Measurements from ENCODE around the gene MRPL33. TPM values are rescaled to one million over a fixed set of nuclear protein-coding genes. Genes with fewer than 3 reads are reported as not detected.
A peak's percentile ranks its signal among the peaks of the same experiment; 100 is the strongest.

The MRPL33 gene
- total RNA-seq, 1 donor = 105 TPM

DNA sequence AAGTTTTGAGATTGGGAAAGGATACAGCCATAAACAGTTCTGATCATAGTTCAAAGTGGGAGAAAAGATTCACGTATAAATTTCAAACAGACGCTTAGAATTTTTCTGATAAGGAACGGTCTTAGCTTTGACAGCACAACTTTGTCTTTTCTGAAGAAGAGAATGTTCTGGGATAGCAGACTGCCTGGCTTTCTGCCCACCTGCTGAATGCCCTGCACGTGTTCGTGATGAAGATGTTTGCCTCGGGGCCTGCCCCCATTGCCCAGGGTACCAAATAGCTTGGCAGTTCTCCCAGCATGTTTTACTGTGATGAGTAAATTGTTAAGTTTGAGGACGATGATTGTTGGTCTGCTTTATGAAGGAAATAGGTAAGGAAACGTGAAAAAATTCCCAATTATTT, 4.6 kb downstream of the MRPL33 start:
- peaks cover 22% of the 10 kb centered on the region for H3K4me1 ChIP-seq (ENCODE audit: insufficient read depth, low read length)
- no peaks in the 10 kb centered on the region for H3K9me3 ChIP-seq (ENCODE audit: low read depth, low read length)
- peaks cover 79% of the 10 kb centered on the region for H3K79me2 ChIP-seq (ENCODE audit: insufficient read depth, low read length)
- H3K36me3 ChIP-seq (ENCODE audit: insufficient read depth, low read length) = peaks cover 51% of the 10 kb centered on the region
- no peak for DNase-seq (ENCODE audit: insufficient read length, low spot score, missing footprints)
- no peak overlapping the region for H3K4me2 ChIP-seq (ENCODE audit: insufficient read depth, low read length)
- TF ChIP-seq, protein P1, sequence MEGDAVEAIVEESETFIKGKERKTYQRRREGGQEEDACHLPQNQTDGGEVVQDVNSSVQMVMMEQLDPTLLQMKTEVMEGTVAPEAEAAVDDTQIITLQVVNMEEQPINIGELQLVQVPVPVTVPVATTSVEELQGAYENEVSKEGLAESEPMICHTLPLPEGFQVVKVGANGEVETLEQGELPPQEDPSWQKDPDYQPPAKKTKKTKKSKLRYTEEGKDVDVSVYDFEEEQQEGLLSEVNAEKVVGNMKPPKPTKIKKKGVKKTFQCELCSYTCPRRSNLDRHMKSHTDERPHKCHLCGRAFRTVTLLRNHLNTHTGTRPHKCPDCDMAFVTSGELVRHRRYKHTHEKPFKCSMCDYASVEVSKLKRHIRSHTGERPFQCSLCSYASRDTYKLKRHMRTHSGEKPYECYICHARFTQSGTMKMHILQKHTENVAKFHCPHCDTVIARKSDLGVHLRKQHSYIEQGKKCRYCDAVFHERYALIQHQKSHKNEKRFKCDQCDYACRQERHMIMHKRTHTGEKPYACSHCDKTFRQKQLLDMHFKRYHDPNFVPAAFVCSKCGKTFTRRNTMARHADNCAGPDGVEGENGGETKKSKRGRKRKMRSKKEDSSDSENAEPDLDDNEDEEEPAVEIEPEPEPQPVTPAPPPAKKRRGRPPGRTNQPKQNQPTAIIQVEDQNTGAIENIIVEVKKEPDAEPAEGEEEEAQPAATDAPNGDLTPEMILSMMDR (IDR thresholded peaks at IDR 0.05; ENCODE audit: extremely low read depth, low read depth, low read length) = no peak
- peak overlapping the region; percentile 43 for H3K27ac ChIP-seq (ENCODE audit: low read depth, low read length)
- H3K4me3 ChIP-seq (ENCODE audit: insufficient read depth, low read length) = no peak overlapping the region
- no peaks in the 10 kb centered on the region for H4K20me1 ChIP-seq (ENCODE audit: insufficient read depth, low read length)
- no peak overlapping the region for H2AFZ ChIP-seq (ENCODE audit: low read length)
- no peaks in the 10 kb centered on the region for H3K27me3 ChIP-seq (ENCODE audit: insufficient read depth, low read length)

DNA sequence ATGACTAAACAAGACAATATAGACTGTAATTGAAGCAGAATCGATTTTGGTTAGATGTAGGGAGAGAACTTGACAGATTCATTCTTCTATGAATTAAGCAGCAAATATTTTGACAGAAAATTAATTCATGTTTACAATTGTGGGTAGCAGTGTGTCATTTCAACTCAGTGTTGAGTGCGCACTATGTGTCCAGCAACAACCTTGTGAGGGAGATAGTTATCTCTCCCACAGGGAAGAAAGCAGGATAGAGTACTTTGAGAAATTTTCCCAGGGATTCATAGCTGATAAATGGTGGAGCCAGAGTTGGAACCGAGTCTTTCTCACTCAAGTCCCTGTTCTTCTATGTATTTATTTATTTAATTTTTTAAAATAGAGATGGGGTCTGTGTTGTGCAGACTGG, 5.2 kb downstream of the MRPL33 start:
- Histone ChIP-seq H3K27me3 (ENCODE audit: insufficient read depth, low read length) (no peaks in the 10 kb centered on the region), H3K4me2 (ENCODE audit: insufficient read depth, low read length) (no peak overlapping the region), H4K20me1 (ENCODE audit: insufficient read depth, low read length) (no peaks in the 10 kb centered on the region), H3K9me3 (ENCODE audit: low read depth, low read length) (no peaks in the 10 kb centered on the region), H3K4me1 (ENCODE audit: insufficient read depth, low read length) (peaks cover 21% of the 10 kb centered on the region), H3K36me3 (ENCODE audit: insufficient read depth, low read length) (peaks cover 51% of the 10 kb centered on the region), H2AFZ (ENCODE audit: low read length) (no peak overlapping the region), H3K79me2 (ENCODE audit: insufficient read depth, low read length) (peaks cover 80% of the 10 kb centered on the region), H3K4me3 (ENCODE audit: insufficient read depth, low read length) (no peak overlapping the region), H3K27ac (ENCODE audit: low read depth, low read length) (no peak overlapping the region)
- TF ChIP-seq, protein P1 (IDR thresholded peaks at IDR 0.05; ENCODE audit: extremely low read depth, low read depth, low read length) = no peak
- no peak for DNase-seq (ENCODE audit: insufficient read length, low spot score, missing footprints)

DNA sequence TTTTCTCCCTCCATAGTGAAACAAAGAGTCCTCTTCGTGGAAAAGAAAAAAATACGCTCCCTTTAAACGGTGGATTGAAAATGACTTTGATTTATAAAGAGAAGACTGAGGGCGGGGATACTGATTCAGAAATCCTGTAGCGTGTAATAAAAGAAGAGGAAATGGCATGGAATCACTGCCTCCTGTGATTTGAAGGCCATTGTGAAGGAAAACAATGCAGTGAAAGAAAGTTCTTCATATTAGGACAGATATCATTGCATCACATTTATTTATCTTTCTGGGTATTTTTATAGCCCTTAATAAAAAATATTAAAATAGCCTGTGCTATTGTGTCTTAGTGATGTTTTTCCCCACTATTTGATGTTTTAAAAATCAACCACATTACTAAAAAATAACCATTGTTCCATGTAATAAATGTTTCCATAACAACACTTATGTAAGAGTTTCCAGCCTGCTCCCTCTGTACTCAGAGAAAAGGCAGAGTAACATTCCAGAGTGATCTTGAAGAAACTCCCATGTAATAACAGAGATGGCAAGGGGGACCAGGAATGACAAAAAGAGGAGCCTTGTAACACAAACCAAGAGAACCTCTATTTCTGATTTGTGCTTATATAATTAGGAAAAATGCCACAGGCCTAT, 8.0 kb downstream of the MRPL33 start:
- no peak overlapping the region for H2AFZ ChIP-seq (ENCODE audit: low read length)
- no peaks in the 10 kb centered on the region for H3K27me3 ChIP-seq (ENCODE audit: insufficient read depth, low read length)
- H3K36me3 ChIP-seq (ENCODE audit: insufficient read depth, low read length) = peaks cover 40% of the 10 kb centered on the region
- no peak for DNase-seq (ENCODE audit: insufficient read length, low spot score, missing footprints)
- H3K4me3 ChIP-seq (ENCODE audit: insufficient read depth, low read length) = no peak overlapping the region
- H4K20me1 ChIP-seq (ENCODE audit: insufficient read depth, low read length) = no peaks in the 10 kb centered on the region
- peaks cover 51% of the 10 kb centered on the region for H3K79me2 ChIP-seq (ENCODE audit: insufficient read depth, low read length)
- no peak overlapping the region for H3K27ac ChIP-seq (ENCODE audit: low read depth, low read length)
- TF ChIP-seq, protein P1 (IDR thresholded peaks at IDR 0.05; ENCODE audit: extremely low read depth, low read depth, low read length) = no peak
- no peak overlapping the region for H3K4me2 ChIP-seq (ENCODE audit: insufficient read depth, low read length)
- peaks cover 3% of the 10 kb centered on the region for H3K4me1 ChIP-seq (ENCODE audit: insufficient read depth, low read length)
- no peaks in the 10 kb centered on the region for H3K9me3 ChIP-seq (ENCODE audit: low read depth, low read length)

DNA sequence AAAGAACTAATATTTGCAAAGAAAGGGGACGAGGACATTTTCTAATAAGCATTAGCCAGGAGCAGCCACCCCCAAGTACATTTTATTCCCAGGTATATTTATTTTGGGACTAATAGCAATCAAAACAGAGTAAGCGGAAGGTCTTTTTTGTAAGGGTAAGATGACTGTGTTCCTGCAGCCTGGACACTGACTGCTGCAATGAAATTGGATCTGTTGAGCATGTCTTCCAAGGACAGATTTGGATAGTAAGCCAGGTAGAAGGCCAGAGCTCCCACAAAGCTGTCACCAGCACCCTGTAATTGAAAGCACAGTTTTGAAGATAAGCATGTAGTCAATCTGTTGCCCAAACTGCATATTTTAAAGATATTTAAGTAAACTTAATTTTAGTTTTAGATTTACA, 10.0 kb downstream of the MRPL33 start:
- TF ChIP-seq, protein P1 (IDR thresholded peaks at IDR 0.05; ENCODE audit: extremely low read depth, low read depth, low read length) = no peak
- H4K20me1 ChIP-seq (ENCODE audit: insufficient read depth, low read length) = no peaks in the 10 kb centered on the region
- H3K36me3 ChIP-seq (ENCODE audit: insufficient read depth, low read length) = peaks cover 26% of the 10 kb centered on the region
- H3K4me2 ChIP-seq (ENCODE audit: insufficient read depth, low read length) = no peak overlapping the region
- H3K4me3 ChIP-seq (ENCODE audit: insufficient read depth, low read length) = no peak overlapping the region
- H3K27me3 ChIP-seq (ENCODE audit: insufficient read depth, low read length) = no peaks in the 10 kb centered on the region
- no peak overlapping the region for H3K27ac ChIP-seq (ENCODE audit: low read depth, low read length)
- DNase-seq (ENCODE audit: insufficient read length, low spot score, missing footprints) = no peak
- peaks cover 34% of the 10 kb centered on the region for H3K79me2 ChIP-seq (ENCODE audit: insufficient read depth, low read length)
- no peak overlapping the region for H2AFZ ChIP-seq (ENCODE audit: low read length)
- no peaks in the 10 kb centered on the region for H3K9me3 ChIP-seq (ENCODE audit: low read depth, low read length)
- no peaks in the 10 kb centered on the region for H3K4me1 ChIP-seq (ENCODE audit: insufficient read depth, low read length)
